Anterior cingulate cortex (tissue), 58 donors: ENCODE data around the gene ZFYVE21.
"Not testable (repeated sequence)": the region's sequence is repeated elsewhere in the genome, so short reads cannot be mapped to it uniquely, and the experiment has no call there.

Source experiments
- DNase-seq, 58 donors: peaks; one replicate each; lab custom pipeline; 2025; lab: John Stamatoyannopoulos, UW

ZFYVE21 gene

DNA sequence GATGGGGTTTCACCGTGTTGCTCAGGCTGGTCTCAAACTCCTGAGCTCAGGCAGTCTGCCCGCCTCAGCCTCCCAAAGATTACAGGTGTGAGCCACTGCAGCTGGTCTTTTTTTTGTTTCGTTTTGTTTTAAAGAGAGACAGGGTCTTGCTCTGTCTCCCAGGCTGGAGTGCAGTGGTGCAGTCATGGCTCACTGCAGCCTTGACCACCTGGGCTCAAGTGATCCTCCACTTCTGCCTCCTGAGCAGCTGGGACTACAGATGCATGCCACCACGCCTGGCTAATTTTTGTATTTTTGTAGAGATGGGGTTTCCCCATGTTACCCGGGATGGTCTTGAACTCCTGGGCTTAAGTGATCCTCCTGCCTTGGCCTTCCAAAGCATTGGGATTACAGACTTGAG, 24.0 kb upstream of the ZFYVE21 start:
- not testable (repeated sequence) for DNase-seq

DNA sequence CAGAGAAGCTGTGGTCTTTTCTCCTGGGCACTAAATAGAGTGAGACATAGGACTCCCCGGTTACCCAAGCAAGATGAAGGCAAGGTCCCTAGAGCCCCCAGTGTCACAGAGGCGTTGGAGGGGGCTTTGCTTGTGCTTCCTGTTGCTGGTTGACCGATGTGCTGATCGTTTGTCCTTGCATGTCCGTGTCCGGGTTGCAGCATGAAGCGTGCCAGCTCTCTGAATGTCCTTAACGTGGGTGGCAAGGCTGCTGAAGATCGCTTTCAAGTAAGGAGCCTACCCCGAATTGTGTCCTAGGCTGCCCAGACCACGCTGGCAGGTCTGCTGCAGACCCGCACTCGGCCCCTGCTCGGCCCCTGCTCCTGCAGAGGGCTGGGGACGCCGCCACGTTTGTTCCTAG, 23.5 kb upstream of the ZFYVE21 start:
- no peak for DNase-seq

DNA sequence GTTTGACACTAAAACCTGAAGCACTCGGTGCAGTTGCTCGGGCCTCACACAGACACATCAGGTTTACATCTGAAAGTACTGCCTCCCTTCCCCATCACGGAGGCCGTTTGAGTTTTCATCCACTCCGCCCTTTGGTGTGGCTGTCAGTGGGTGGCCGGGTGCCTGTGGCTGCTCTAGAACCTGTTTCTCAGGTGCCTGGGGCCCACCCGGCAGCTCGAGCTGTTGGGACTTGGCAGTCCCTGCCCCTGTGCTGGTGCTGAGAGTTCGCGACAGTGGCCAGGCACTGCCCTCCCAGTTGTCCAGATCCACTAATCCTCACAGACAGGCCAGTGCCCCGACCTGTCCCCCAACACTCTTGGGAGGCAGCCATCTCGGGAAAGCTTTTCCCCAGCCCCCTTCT, 22.7 kb upstream of the ZFYVE21 start:
- DNase-seq, result no peak

DNA sequence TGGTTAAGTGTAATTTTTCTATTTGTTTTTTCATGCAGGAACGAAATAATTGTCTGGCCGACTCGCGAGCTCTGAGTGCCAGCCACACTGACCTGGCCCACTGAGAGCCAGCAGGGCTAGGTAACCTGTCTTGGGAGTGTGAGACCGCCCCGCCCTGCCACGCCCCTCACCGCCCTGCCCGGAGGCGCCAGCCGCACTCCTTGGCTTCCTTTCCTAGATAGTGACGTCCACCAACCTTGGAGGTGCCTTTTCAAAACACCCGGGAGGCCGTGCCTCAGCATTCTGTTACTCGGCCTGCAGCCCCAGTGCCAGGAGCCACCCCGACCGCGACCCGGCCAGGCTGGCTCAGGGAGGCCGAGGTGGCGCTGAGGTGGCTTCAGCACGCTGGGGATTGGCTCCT, 22.1 kb upstream of the ZFYVE21 start:
- no peak for DNase-seq

DNA sequence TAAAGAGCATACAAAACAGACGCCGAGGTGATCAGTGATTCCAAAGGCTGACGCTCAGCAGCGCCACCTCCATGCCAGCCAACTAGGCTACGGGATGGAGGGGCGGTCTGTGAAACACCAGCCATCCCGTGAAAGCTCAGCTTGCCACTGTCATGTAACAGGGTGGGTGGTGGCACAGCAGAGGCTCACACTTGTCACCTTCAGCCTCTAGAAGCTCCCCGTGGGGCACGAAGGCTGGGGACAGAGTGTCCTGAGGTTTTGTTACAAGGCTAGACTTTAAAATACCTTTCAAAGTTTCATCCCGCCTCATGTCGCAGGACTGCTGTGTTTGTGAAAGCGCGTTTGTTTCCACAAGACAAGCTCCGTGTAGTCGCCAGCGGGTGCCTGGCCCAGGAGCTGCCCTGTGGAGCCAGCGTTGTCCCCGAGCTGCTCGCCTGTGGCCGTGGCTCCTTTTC, 21.0 kb upstream of the ZFYVE21 start:
- DNase-seq, result peak in 7 of 58 donors; percentile 20 to 73 (median 54)

DNA sequence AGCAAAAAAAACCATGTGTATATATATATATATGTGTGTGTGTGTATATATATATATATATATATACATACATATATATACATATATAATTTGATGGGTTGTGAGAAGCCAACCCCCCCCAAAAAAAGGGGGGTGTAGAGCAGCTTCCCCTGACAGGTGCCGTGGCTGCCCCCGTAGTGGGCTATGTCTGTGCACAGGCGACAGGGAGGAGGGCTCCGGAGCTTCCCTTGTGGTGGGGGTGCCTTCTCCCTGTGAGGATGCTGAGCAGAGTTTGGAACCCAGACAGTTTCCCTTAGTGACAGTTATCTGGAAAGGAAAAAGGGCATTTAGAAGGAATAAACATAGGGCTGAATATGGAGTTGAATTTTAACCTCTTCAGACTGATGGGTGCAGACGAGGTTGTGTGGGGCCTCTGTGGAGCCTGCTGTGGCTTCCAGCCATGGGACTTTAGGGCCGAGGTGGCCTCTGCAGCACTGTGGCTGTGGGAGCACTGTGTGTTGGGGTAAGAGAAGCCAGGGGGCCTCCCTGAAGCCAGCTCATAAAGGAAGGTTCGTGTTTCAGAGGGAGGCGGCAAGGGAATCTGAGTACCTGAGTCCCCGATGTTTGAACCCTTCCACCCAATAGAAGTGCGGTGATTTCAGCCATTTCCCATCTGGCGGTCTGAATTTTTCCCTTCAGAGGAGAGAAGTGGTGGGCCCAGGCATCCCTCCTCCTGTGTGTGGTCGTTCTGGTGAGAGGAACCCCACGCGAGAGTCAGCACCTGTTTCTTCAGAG, 20.1 kb upstream of the ZFYVE21 start:
- DNase-seq, result no peak

DNA sequence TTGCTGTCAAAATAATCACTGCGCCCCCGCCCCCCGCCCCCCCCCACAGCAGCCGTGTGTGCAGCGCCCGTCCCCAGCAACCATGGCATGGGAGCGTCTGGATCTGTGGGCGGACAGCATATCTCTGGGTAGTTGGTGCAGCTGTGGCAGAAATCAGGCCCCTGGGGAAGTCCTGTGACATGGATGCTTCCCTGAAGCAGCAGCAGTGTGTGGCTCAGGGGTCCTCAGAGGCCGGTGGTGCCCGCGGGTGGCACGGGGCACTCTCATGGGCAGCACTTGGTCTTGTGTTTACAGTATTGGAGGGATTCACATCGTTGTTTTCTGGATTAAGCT, 19.6 kb upstream of the ZFYVE21 start:
- no peak for DNase-seq

DNA sequence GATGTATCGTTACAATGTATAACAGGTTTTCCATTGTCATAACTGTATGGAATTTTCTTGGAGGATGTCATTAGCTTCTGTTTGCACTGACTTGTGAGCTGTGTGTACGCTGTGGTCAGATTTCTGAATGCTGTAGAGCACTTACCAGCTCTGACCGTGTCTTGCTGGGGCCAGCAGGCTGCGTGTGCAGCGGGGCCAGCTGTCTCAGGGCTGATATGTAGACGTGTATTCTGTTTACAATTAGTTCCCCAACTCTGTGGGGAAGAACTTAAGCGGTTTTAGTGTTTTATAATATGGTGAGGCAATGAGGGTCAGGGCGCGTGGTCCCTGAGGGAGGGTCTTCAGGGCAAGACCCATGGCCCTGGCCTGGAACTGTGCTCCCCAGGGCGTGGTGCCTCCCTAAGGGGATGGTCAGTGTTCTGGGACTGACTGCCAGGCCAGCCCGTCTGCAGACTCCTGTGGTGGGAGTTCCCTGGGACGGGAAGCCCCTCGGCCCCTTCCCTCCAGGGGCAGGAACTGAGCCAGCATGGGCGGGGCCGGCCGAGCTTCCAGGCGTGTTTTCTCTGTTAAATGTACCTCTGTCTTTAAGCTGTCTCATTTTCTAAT, 19.0 kb upstream of the ZFYVE21 start:
- DNase-seq, result no peak

DNA sequence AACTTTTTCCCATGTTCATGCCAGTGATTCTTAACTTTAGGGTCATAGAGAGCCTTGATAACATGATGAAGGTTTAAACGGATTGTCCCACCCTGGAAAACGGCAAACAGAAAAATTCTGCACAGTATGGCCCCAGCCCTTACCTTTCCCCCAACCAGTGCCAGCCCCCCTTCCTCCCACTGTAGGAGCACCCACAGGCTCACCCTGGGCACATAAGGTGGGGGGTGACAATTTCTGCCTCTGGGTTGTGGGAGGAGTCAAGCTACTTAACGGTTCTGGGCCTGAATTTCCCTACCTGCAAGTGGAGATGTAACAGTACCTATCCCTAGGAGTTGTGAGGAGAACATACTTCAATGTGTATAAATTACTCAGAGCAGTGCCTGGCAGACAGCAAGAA, 18.4 kb upstream of the ZFYVE21 start:
- DNase-seq, result no peak

DNA sequence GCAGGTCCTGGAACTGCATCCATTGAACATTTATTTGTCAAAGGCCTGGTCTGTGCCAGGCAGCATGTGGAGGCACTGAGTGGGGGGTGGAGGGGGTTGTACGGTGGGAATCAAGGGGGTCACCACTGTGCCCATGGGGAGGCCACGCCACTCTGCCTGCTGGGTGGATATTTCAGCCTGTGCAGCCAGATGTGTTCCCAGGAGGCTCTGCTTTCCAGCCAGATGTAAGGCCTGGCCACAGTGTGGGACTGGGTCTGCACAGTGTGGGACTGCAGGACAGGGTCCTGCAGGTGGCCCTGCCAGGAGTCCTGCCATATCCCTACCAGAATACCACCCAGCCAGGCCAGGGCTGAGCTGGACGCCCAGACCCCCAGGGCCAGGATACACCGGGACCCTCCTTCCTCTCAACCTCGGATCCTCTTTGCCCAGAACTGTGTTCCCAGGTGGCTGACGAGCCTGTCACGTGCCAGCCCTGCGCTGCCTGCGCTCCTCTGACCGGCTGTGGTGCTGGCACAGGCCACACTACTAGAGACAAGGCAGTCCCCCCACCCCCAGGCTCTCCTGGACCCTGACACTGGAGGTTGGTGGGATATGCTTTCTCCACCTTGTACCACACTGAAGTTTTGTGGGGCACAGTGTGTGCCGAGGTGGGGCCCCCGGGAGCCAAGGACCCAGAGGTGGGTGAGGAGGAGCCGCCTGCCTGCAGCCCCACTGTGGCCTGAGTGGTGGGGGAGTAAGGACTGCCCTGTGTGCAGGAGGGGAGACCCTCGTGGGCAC, 17.8 kb upstream of the ZFYVE21 start:
- no peak for DNase-seq

DNA sequence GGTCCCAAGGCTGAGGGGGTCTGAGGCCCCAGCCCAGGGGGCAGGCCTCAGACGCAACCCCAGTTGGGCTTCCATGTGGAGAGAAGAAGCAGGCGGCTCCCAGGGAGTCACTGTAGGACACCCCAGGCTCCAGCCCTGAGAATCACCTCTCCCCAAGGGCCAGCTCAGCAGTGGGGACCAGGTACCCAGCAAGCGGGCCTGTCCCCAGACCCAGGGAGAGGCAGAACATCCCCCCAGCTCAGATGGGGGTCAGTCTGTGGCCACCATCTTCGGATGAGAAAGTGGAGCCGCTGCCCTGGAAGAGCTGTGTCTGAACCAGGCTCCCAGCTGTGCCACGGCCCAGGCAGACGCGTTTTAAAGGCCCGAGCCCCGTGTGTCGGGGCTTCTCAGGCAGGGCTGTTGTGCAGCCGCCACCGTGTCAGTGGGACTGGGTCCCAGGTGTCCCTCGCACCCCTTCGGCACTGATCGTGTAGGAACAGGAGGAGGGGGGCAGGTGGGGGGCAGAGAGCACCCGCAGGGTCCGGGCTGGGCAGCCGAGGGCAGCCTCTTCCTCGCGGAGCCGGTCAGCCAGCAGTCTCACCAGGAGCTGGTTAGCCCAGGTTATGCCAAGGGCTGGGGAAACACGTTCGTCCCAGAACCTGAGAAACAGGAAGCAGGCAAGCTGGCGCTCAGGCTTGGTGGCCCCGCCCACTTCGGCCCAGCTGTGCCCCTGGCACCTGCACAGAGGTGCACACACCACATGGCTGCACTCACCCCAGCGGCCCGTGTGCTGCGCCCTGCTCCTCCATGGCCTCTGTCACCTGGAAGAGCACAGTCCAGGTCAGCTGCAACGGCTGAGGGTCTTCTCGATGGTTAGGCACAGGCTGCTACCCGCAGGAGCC, 17.0 kb upstream of the ZFYVE21 start:
- no peak for DNase-seq

DNA sequence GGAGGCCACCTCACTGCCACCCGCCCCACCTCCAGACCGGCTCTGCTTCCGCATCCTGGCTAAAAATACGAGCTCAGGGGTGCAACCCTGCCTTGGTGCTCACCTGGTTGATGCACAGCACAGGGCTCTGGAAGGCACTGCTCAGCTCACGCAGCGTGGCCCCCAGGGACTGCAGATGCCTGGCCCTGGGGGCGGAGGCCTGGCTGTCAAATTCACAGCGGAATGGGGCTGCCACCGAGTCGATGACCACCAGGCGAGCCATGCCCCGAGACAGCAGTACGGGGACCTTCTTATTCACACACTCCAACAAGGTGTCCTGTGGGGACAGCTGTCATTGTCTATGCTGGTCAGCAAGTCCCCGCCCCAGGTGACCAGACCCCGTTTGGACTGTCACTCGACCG, 16.3 kb upstream of the ZFYVE21 start:
- DNase-seq, result no peak

DNA sequence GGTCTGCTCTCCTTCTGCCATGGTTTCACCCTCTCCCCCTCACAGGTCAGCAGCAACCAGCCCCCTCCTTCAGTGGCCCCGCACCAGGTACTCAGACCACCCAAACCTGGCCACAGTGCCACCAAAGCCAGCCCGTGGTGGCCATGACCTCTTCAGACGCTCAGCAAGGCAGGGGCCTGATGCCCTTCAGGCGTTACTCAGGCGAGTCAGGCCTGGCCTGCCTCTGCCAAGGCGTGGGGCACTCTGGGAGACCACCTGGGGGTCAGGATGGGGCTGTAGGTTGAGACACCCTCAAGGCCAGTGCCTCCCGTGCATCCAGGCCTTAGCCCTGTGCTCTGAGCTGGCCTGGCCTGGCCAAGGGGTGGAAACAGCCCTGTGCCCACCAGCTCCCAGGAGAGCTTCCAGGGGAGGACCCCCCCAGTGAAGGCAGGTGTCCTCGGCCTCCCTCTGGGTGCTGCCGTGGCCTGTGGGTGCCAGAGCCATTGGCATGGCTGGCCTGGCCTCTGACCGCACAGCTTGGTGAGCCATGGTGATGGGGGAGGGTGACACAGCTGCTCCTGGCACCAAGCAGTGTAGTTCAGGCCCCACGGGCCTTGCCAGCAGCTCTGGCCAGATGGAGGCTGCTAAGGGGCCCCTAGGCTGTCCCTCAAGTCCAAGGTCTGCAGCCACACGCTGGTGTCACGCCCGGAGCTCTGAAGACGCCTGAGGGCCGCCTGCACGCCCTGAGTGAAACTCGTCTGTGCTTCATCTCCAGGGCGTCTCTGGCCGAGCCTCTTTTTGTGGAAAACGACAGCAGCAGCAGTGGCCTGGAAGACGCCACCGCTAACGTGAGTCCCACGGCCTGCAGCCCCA, 15.5 kb upstream of the ZFYVE21 start:
- DNase-seq, result peak in 36 of 58 donors; percentile 27 to 79 (median 61)

DNA sequence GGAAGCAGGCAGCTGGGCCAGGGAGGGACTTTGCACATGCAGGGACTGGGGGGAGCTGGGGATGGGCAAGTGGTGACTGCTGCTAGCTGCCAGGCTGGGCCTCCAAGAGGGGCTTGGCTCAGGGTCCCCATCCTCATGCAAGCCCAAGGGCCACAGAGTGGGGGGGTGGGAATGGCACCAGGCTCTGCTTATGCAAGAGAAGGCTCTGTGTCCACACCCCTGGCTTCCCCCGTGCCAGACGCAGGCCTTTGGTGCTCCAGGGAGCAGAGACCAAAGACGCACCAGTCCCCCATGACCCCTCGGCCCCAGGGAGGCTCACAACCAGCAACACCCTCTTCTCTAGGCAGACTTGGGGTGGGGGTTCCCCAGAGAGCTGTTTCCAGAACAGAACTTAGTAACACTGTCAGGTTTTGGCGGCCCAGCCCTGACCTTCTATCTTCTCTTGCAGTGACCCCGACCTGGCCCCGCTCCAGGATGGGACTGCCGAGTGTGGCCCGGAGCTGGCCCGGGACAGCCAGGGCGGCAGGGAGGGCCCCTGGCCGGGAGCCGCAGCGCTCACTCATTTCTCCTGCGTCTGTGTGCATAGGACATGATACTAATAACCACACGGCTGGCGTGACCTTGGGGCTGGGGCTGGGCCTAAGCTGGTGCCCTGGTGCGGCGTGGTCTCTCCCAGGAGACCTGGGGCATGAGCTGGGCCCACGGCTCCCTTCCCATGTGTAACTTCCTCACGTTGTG, 14.7 kb upstream of the ZFYVE21 start:
- no peak for DNase-seq

DNA sequence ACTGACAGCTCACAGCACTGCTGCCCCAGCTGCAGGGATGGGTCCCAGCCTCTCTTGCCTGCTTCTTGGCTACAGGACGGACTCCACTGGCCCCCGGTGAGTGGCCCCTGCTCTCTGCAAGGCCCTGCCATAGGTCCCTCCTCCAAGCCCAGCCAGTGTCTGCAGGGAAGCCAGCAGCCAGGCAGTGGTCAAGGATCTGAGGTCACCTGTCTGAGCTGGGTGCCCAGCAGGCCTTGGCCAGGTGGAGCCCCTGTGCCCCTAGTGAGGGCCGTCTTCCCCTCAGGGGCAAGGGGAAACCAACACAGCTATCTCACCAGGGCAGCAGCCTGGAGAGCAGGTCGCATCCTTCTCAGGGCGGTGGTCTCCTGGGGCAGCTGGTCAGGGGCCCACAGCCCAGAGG, 13.5 kb upstream of the ZFYVE21 start:
- no peak for DNase-seq

DNA sequence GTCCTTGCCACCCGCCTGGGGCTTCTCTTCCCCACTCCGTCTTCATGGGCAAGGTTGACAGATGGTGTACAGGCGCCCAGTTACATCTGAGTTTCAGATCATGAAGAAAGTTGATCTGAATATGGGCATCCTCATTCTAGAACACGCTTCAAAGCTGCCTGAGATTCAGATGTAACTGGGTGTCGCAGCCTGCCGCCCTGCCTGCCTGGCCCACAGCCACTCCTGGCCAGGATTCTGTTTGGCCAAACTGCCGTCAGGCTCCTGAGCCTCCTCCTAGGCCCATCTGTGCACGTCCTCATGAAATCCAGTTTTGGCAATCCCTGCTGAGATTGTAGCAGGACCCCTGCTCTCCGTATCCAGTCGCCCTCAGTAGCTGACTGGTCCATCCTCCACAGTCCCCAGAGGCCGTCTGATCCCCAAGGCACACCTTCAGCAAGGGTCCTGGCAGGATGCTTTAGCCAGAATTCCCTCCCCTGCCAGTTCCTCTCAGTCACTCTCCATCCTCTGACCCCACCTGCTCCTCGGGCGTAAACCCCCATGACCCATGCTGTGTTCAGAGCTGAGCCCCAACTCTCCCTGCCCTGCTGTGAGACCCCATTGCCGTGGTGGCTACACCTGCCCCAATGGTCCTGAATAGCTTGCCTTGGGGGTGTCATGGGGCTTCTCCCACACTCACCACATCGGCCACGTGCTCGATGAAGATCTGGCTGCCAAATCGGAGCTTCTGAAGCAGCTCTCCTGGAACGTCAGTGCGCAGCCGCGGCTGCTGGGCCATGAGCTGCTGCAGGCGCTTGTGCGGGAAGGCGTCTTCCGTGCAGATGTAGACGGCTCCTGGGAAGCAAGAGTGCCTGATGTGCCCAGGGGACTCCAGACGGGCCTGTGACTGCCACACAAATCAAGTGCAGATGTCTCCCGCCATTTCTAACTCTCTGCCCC, 12.8 kb upstream of the ZFYVE21 start:
- DNase-seq, result peak in 1 of 58 donors; percentile 29

DNA sequence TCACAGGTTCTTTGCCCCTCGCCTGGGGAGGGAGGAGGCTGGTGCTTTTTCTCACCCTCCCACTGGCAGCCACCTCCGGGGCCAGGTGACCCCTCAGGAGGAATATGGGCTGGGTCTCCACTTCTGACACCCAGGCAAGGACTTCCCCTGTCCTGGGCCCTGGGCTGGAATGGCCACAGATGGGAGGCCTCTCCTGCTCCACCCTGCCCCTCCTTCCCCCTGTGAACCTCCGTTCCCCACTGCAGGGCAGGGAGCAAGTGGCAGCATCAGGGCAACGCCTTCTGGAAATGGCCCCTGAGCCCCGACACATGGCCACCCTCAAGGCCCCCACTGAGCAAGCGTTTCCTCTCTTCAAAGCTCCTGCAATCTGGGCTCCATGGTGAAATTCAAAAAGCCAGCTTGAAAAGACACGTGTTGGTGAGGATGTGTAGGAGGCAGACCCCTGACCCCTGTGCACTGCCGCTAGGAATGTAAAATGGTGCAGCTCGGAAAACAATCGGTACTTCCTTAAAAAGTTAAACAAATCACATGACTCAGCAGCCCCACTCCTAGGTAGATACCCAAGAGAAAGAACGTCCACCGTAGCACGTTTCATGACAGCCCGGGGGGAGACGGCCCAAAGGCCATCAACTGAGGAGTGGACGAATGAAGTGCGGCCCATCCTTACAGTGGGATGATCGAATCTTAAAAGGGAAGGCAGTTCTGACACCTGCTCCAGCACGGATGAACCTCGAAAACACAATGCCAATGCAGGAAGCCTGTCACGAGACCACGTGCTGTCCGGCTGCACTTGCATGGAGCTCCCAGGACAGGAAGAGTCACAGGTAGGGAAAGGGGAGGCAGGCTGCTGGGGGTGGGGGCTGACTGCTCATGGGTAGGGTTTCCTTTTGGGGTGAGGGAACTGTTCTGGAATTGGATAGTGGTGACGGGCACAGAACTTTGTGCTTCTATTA, 11.9 kb upstream of the ZFYVE21 start:
- no peak for DNase-seq
